Measurements from ENCODE around the gene PPHLN1. TPM values are rescaled to one million over a fixed set of nuclear protein-coding genes. Genes with fewer than 3 reads are reported as not detected.

Gene PPHLN1
- total and polyA plus RNA-seq, 2 of the 8 experiments (the other 6 are each of a cell fraction or from before 2014, with no cell fraction given) = 34.3 to 71.6 TPM

DNA sequence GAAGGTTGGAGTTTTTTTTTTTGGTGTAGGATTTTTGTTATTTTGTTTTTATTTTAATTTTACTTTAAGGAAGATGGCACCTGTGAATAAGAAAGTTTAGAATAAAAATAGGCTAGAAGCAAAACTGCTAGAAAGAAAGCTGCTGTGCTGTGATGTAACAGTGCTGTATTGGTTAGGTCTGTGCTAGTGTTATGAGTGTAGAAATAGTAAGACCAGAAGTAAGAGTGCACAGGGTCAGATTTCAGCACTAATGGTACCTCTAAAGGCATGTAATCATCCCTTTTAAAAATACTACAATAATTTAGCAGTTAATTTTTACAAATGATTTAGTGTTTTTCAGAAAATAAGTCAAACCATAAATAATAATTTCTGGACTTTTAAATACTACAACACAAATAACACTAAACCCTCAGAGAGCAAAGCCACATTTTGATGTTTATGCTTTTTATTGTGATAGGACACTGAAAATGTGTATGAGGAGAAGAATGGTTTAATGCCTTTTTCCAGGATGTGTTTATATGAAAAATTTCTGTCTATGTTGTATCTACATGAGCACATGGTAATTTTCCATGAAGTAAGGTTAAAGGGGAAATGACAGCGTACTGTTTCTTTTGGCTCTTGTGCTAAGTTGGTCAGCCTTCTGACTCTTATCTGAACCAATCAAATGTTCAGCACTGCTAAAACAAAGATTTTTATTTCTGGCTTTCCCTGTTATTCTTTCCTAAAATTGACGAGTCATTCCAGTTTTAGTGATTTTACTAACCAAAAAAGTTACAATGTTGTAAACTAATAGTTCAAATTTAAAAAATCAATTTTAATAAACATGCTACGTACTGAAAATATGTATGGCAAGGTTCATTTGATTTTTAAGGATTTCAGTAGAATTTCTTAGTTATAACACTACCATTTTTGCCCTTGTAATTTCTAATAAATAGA is 96.1 kb downstream of the PPHLN1 start:
- WGBS, 2 experiments (ENCODE audit: extremely low coverage in 1 of 2, insufficient coverage in 1 of 2, insufficient read length in 1 of 2, insufficient replicate concordance in 2 of 2, low coverage in 1 of 2, low lambda C conversion rate in 2 of 2, missing lambda C conversion rate in 1 of 2) = 95% methylated on average over 3 of the region's 3 CpGs; no CpG with 5 or more reads in 1 of the 2 experiments
- H3K23ac ChIP-seq (ENCODE audit: insufficient read length) = no peak overlapping the region
- H2AK5ac ChIP-seq (ENCODE audit: low read depth, low read length) = no peak overlapping the region
- H2BK120ac ChIP-seq (replicated peaks; ENCODE audit: low read depth, low read length) = no peak overlapping the region
- no peak overlapping the region for H4K8ac ChIP-seq (ENCODE audit: extremely low read depth, insufficient read depth, low read length)
- H3K9me3 ChIP-seq (ENCODE audit: insufficient read depth in 2 of 2, low read depth in 1 of 2, low read length in 1 of 2) = no peaks in the 10 kb centered on the region
- H3K4me2 ChIP-seq (ENCODE audit: insufficient read depth in 1 of 2, low read depth in 2 of 2, low read length in 2 of 2) = no peak overlapping the region
- H3K79me2 ChIP-seq (ENCODE audit: control insufficient read depth in 1 of 2, insufficient read depth in 2 of 2, low read length in 2 of 2) = 0 out of 4 replicates have a peak, but pooled peaks cover 0 to 3% of the 10 kb centered on the region in 2 experiments
- H2BK20ac ChIP-seq (ENCODE audit: low read length) = no peak overlapping the region
- ChIA-PET CTCF (ENCODE audit: partially characterized antibody) (interaction anchor here (0.7 kb wide), 1 partner anchor 20 kb away, joined by 4 read pairs; no protein-coding TSS in a partner anchor), POLR2A (ENCODE audit: partially characterized antibody) (interaction anchor here (1.2 kb wide), 1 partner anchor 7 kb away, joined by 3 read pairs; no protein-coding TSS in a partner anchor)
- no peaks in the 10 kb centered on the region for H4K20me1 ChIP-seq (replicated peaks in 1 of 2; ENCODE audit: control insufficient read depth in 1 of 2, insufficient read depth in 2 of 2, low read length in 2 of 2)
- no peak overlapping the region for H4K91ac ChIP-seq (replicated peaks; ENCODE audit: insufficient read length, low read length)
- no peaks in the 10 kb centered on the region for H3K27me3 ChIP-seq (replicated peaks in 1 of 4; ENCODE audit: control insufficient read depth in 3 of 4, extremely low read depth in 1 of 4, insufficient read depth in 3 of 4, low read length in 3 of 4)
- H3K18ac ChIP-seq (ENCODE audit: extremely low read depth, low read length) = no peak overlapping the region
- H2BK5ac ChIP-seq (ENCODE audit: low read depth, low read length) = no peak overlapping the region
- no peak overlapping the region for H3K4ac ChIP-seq (replicated peaks; ENCODE audit: insufficient read length, low read depth, low read length)
- H4K5ac ChIP-seq (ENCODE audit: insufficient read length, low read depth, low read length) = no peak overlapping the region
- no peaks in the 10 kb centered on the region; the same call in 1 of the 2 replicates for H3K23me2 ChIP-seq (ENCODE audit: low read depth, low read length)
- DNase-seq (ENCODE audit: low read depth in 1 of 2, low spot score in 2 of 2) = no peak
- no peak overlapping the region for H2BK15ac ChIP-seq (ENCODE audit: low read length)
- H3K4me1 ChIP-seq (replicated peaks in 1 of 4; ENCODE audit: control insufficient read depth in 3 of 4, insufficient read depth in 4 of 4, low read length in 3 of 4) = peaks cover 0 to 3% (median 1%) of the 10 kb centered on the region in 4 experiments; a peak in 2 of 7 replicates
- no peak overlapping the region for H3K56ac ChIP-seq (replicated peaks; ENCODE audit: insufficient read length, low read depth, low read length)
- no peaks in the 10 kb centered on the region; a peak in 1 of 8 replicates for H3K36me3 ChIP-seq (ENCODE audit: control insufficient read depth in 2 of 4, insufficient read depth in 4 of 4, low read length in 3 of 4)
- no peak overlapping the region for H3K27ac ChIP-seq (ENCODE audit: low read depth, low read length)
- no peak for FAIRE-seq
- no peak overlapping the region for H3K4me3 ChIP-seq (ENCODE audit: extremely low read depth in 1 of 4, insufficient read depth in 2 of 4, low read depth in 3 of 4, low read length in 4 of 4)
- no peak overlapping the region for H3K9ac ChIP-seq (replicated peaks in 1 of 4; ENCODE audit: extremely low read depth in 1 of 4, low read depth in 3 of 4, low read length in 3 of 4)
- H2BK12ac ChIP-seq (ENCODE audit: low read depth, low read length) = no peak overlapping the region
- no peaks in the 10 kb centered on the region for H3K79me1 ChIP-seq (ENCODE audit: low read depth, low read length)
- H3K14ac ChIP-seq (ENCODE audit: insufficient read length) = no peak overlapping the region
- H2AFZ ChIP-seq (ENCODE audit: low read length) = no peak overlapping the region
- TF ChIP-seq FOSL1 (IDR thresholded peaks at IDR 0.05; ENCODE audit: insufficient read depth, low read depth, low read length) = no peak
- no peak for TF ChIP-seq SP1 (IDR thresholded peaks at IDR 0.05; ENCODE audit: low read depth, low read length)
- TF ChIP-seq POLR2A (IDR thresholded peaks at IDR 0.05; ENCODE audit: control extremely low read depth in 1 of 2, low read depth in 2 of 2, low read length in 2 of 2) = no peak
- no peak for TF ChIP-seq BRCA1 (IDR thresholded peaks at IDR 0.05; ENCODE audit: low read depth, low read length)
- no peak for TF ChIP-seq SIN3A (conservative IDR thresholded peaks at IDR 0.05 in 1 of 2, IDR thresholded peaks at IDR 0.05 in 1 of 2; ENCODE audit: low read depth in 1 of 2, low read length in 2 of 2)
- no peak for TF ChIP-seq JUND (IDR thresholded peaks at IDR 0.05; ENCODE audit: low read length)
- no peak for TF ChIP-seq TCF12 (IDR thresholded peaks at IDR 0.05; ENCODE audit: low read depth, low read length)
- TF ChIP-seq POLR2AphosphoS5 (IDR thresholded peaks at IDR 0.05; ENCODE audit: low read depth, low read length) = no peak
- no peak for TF ChIP-seq SP2 (IDR thresholded peaks at IDR 0.05; ENCODE audit: low read length)
- no peak for TF ChIP-seq TAF7 (optimal IDR thresholded peaks at IDR 0.05; ENCODE audit: borderline replicate concordance, low read depth, low read length)
- no peak for TF ChIP-seq GABPA (IDR thresholded peaks at IDR 0.05; ENCODE audit: borderline replicate concordance, insufficient read depth, low read length)

Measured in H1 (cell line).